Ovary (tissue), 3 donors: Measurements from ENCODE around the gene OIT3.

Source experiments
- CTCF ChIP-seq, 3 donors: fragments of 450-650 bp in 2 of 3; fragments of 200-600 bp in 1 of 3; IDR thresholded peaks; one replicate each; pipeline versions ENCODE4 v1.5.1 to v1.8.0; 2016 to 2022; ENCODE audit warnings: antibody characterized with exemption in 3 of 3, mild to moderate bottlenecking in 1 of 3
- POLR2A ChIP-seq: fragments of 450-650 bp; IDR thresholded peaks from one replicate; pipeline ENCODE4 v1.6.1; 2017; ENCODE audit warnings: antibody characterized with exemption, mild to moderate bottlenecking, moderate library complexity
- donor health status: DM: no; HTN: no; CAD: no.

GRCh38 chr10:72883861-72884260 is 9.7 kb upstream of the OIT3 start:
- TF ChIP-seq CTCF (IDR thresholded peaks at IDR 0.05) (no peak), POLR2A (no peak)
